HEK293 (cell line): Measurements from ENCODE around the gene NTNG1.

Experiments used
- KLF7 ChIP-seq: fragments of 450-650 bp; formaldehyde crosslinking; IDR thresholded peaks from 2 replicates; pipeline ENCODE4 v1.5.1; 2016; ENCODE audit warnings: missing biosample characterization, missing genetic modification characterization, borderline replicate concordance
- REST ChIP-seq: fragments of 450-650 bp; formaldehyde crosslinking; IDR thresholded peaks from 2 replicates; pipeline ENCODE4 v1.5.1; 2016; ENCODE audit warnings: missing biosample characterization, missing genetic modification characterization
- ZBTB20 ChIP-seq: fragments of 450-650 bp; formaldehyde crosslinking; IDR thresholded peaks from 2 replicates; pipeline ENCODE4 v1.5.1; 2016; ENCODE audit warnings: missing biosample characterization, missing genetic modification characterization
- ZNF10 ChIP-seq: fragments of 450-650 bp; formaldehyde crosslinking; IDR thresholded peaks from 2 replicates; pipeline ENCODE4 v1.5.1; 2017; ENCODE audit warnings: missing biosample characterization, missing genetic modification characterization
- ZNF280D ChIP-seq: fragments of 450-650 bp; formaldehyde crosslinking; IDR thresholded peaks from 2 replicates; pipeline ENCODE4 v1.5.1; 2016; ENCODE audit warnings: missing biosample characterization, missing genetic modification characterization
- ZNF292 ChIP-seq: fragments of 450-650 bp; formaldehyde crosslinking; IDR thresholded peaks from 2 replicates; pipeline ENCODE4 v1.5.1; 2016; ENCODE audit warnings: low read depth, missing biosample characterization, missing genetic modification characterization, borderline replicate concordance
- ZNF521 ChIP-seq: fragments of 450-650 bp; formaldehyde crosslinking; IDR thresholded peaks from 2 replicates; pipeline ENCODE4 v1.5.1; 2017; ENCODE audit warnings: missing biosample characterization, mild to moderate bottlenecking, missing genetic modification characterization
- ZNF561 ChIP-seq: fragments of 450-650 bp; IDR thresholded peaks from 2 replicates; pipeline ENCODE4 v1.5.1; 2018; ENCODE audit warnings: missing biosample characterization, missing genetic modification characterization, borderline replicate concordance
- ZNF580 ChIP-seq: fragments of 450-650 bp; formaldehyde crosslinking; IDR thresholded peaks from 2 replicates; pipeline ENCODE4 v1.5.1; 2016; ENCODE audit warnings: missing biosample characterization, missing genetic modification characterization
- ZSCAN30 ChIP-seq: fragments of 450-650 bp; IDR thresholded peaks from 2 replicates; pipeline ENCODE4 v1.5.1; 2018; ENCODE audit warnings: missing biosample characterization, mild to moderate bottlenecking, missing genetic modification characterization, moderate library complexity
- TF ChIP-seq, protein P1 (sequence below): fragments of 450-650 bp; formaldehyde crosslinking; IDR thresholded peaks from 2 replicates; pipeline ENCODE4 v1.5.1; 2016; ENCODE audit warnings: missing biosample characterization, missing genetic modification characterization

GRCh38 chr1:107343601-107344000 is 202.8 kb downstream of the NTNG1 start:
- TF ChIP-seq, protein P1, sequence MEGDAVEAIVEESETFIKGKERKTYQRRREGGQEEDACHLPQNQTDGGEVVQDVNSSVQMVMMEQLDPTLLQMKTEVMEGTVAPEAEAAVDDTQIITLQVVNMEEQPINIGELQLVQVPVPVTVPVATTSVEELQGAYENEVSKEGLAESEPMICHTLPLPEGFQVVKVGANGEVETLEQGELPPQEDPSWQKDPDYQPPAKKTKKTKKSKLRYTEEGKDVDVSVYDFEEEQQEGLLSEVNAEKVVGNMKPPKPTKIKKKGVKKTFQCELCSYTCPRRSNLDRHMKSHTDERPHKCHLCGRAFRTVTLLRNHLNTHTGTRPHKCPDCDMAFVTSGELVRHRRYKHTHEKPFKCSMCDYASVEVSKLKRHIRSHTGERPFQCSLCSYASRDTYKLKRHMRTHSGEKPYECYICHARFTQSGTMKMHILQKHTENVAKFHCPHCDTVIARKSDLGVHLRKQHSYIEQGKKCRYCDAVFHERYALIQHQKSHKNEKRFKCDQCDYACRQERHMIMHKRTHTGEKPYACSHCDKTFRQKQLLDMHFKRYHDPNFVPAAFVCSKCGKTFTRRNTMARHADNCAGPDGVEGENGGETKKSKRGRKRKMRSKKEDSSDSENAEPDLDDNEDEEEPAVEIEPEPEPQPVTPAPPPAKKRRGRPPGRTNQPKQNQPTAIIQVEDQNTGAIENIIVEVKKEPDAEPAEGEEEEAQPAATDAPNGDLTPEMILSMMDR, result no peak
- TF ChIP-seq ZNF292 (tag by site-specific recombination), result no peak
- no peak for TF ChIP-seq ZSCAN30 (tag by site-specific recombination)
- no peak for TF ChIP-seq REST (tag by site-specific recombination)
- no peak for TF ChIP-seq ZBTB20
- TF ChIP-seq ZNF580 (tag by site-specific recombination), result no peak
- no peak for TF ChIP-seq ZNF280D (tag by site-specific recombination)
- no peak for TF ChIP-seq KLF7 (tag by site-specific recombination)
- TF ChIP-seq ZNF10, result no peak
- no peak for TF ChIP-seq ZNF561
- no peak for TF ChIP-seq ZNF521 (tag by site-specific recombination)
